Measurements from ENCODE around the gene TRIM66.

TRIM66 gene

GRCh38 chr11:8682303-8683114 lies at the start of gene TRIM66, which contains the start of gene RPL27A:
Gene TRIM66, minus strand, starts transcription at chr11:8682665. Its CDS starts 10,391 bp downstream, at chr11:8672274.
Gene RPL27A, plus strand, starts transcription at chr11:8682792. Its CDS starts 22 bp downstream, at chr11:8682814.
- DNase-seq (ENCODE audit: low read depth) = peak; percentile 92

GRCh38 chr11:8731647-8732323 lies 49.3 kb upstream of the TRIM66 start:
- DNase-seq (ENCODE audit: low read depth) = no peak

- DNase-seq (ENCODE audit: low read depth) = no peak
Measured at GRCh38 chr11:8730697-8731020, 48.2 kb upstream of the TRIM66 start.

- DNase-seq (ENCODE audit: low read depth) = no peak
Measured at GRCh38 chr11:8729837-8730696, 47.6 kb upstream of the TRIM66 start.

- no peak for DNase-seq (ENCODE audit: low read depth)
Measured at GRCh38 chr11:8729067-8729466, 46.6 kb upstream of the TRIM66 start.

- no peak for DNase-seq (ENCODE audit: low read depth)
Measured at GRCh38 chr11:8728563-8728962, 46.1 kb upstream of the TRIM66 start.

- DNase-seq (ENCODE audit: low read depth) = no peak
Measured at GRCh38 chr11:8726395-8726794, 43.9 kb upstream of the TRIM66 start.

- DNase-seq (ENCODE audit: low read depth) = no peak
Measured at GRCh38 chr11:8724682-8725081, 42.2 kb upstream of the TRIM66 start.

GRCh38 chr11:8723711-8724110 lies 41.2 kb upstream of the TRIM66 start:
- no peak for DNase-seq (ENCODE audit: low read depth)

- DNase-seq (ENCODE audit: low read depth) = no peak
Measured at GRCh38 chr11:8722809-8723208, 40.3 kb upstream of the TRIM66 start.

- no peak for DNase-seq (ENCODE audit: low read depth)
Measured at GRCh38 chr11:8721609-8722500, 39.4 kb upstream of the TRIM66 start.

- DNase-seq (ENCODE audit: low read depth) = no peak
Measured at GRCh38 chr11:8720868-8721608, 38.6 kb upstream of the TRIM66 start.

GRCh38 chr11:8720352-8720751 lies 37.9 kb upstream of the TRIM66 start:
- no peak for DNase-seq (ENCODE audit: low read depth)

- DNase-seq (ENCODE audit: low read depth) = no peak
Measured at GRCh38 chr11:8719721-8720120, 37.3 kb upstream of the TRIM66 start.

- peak; percentile 99 for DNase-seq (ENCODE audit: low read depth)
Measured at GRCh38 chr11:8719211-8719649, 36.8 kb upstream of the TRIM66 start.

- no peak for DNase-seq (ENCODE audit: low read depth)
Measured at GRCh38 chr11:8717876-8718753, 35.6 kb upstream of the TRIM66 start.

GRCh38 chr11:8717544-8717875 lies 35.0 kb upstream of the TRIM66 start:
- DNase-seq (ENCODE audit: low read depth) = no peak

GRCh38 chr11:8715501-8715900 lies 33.0 kb upstream of the TRIM66 start:
- no peak for DNase-seq (ENCODE audit: low read depth)

- DNase-seq (ENCODE audit: low read depth) = no peak
Measured at GRCh38 chr11:8714622-8715225, 32.3 kb upstream of the TRIM66 start.
